Erythroblast (primary cell): ENCODE measurements around the gene MSI2.

ENCODE experiments used
- GATA1 ChIP-seq: IDR thresholded peaks from 2 replicates; pipeline ENCODE4 v1.6.1; 2011; ENCODE audit warnings: low read depth, mild to moderate bottlenecking, control low read depth, low read length, moderate library complexity
- POLR2A ChIP-seq: IDR thresholded peaks from 2 replicates; pipeline ENCODE4 v1.6.1; 2011; ENCODE audit warnings: mild to moderate bottlenecking, low read length

DNA sequence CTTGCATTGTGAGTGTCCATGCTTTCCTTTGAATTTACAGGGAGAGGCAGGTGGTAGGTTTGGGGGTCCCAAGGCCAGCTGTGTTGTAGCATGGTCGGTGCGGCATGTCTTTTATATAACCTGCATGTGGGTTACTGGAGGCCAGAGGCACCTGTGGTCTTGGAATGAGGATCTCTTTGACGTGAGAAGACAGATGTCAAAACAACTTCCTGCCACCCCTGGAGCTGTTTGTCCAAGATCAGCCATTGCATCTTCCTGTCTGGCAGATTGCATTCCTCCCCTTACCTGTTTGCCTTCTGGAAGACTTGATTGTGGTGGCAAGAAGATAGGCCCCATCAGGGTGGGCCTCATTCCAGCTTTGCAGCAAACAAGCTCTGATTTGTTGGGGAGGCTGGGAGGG is 175.1 kb downstream of the MSI2 start:
- TF ChIP-seq POLR2A (no peak), GATA1 (no peak)
